Neural crest cell (in vitro differentiated cells): ENCODE data around the gene CDKN2D. TPM values are rescaled to one million over a fixed set of nuclear protein-coding genes. Genes with fewer than 3 reads are reported as not detected.

Experiments used
- DNase-seq: peaks from one replicate; pipeline ENCODE4 v3.0.0; 2021; ENCODE audit warnings: low read depth, mixed read lengths, low spot score
- H3K27ac Mint-ChIP-seq: one replicate; pipeline ENCODE4 v1.8.0; 2021; ENCODE audit warnings: mild to moderate bottlenecking, mixed read lengths; ENCODE audit not compliant: unreplicated experiment
- H3K27me3 Mint-ChIP-seq: 2 replicates; pipeline ENCODE4 v1.8.0; 2021; ENCODE audit warnings: low read depth, mild to moderate bottlenecking, mixed read lengths
- H3K36me3 Mint-ChIP-seq: 2 replicates; pipeline ENCODE4 v1.8.0; 2021; ENCODE audit warnings: low read depth, mild to moderate bottlenecking, mixed read lengths
- H3K4me1 Mint-ChIP-seq: 2 replicates; pipeline ENCODE4 v1.8.0; 2021; ENCODE audit warnings: mixed read lengths
- H3K4me3 Mint-ChIP-seq: one replicate; pipeline ENCODE4 v1.8.0; 2021; ENCODE audit warnings: mild to moderate bottlenecking, mixed read lengths
- H3K9me3 Mint-ChIP-seq: 2 replicates; pipeline ENCODE4 v1.8.0; 2021; ENCODE audit warnings: mixed read lengths
- total RNA-seq: library from RNA; stranded (reverse); gene quantifications from 2 replicates; pipeline ENCODE4 v1.2.1, GENCODE V29; 2021
- TF ChIP-seq, protein P1 (sequence below): fragments of 200-600 bp; sonication (generic); conservative IDR thresholded peaks from 2 replicates; pipeline ENCODE4 v1.5.0; 2021; ENCODE audit warnings: antibody characterized with exemption, mild to moderate bottlenecking

The CDKN2D gene
- total RNA-seq, 1 donor from 2014 or later, result 8.7 TPM

GRCh38 chr19:10604460-10604980 is 35.7 kb upstream of the CDKN2D start:
- Mint-ChIP-seq H3K4me1 (peaks cover 18% of the 10 kb centered on the region), H3K27me3 (peaks cover 8% of the 10 kb centered on the region), H3K9me3 (no peaks in the 10 kb centered on the region), H3K36me3 (no peaks in the 10 kb centered on the region), H3K27ac (no peak overlapping the region), H3K4me3 (peak overlapping the region; percentile 92)
- no peak for DNase-seq
- TF ChIP-seq, protein P1, sequence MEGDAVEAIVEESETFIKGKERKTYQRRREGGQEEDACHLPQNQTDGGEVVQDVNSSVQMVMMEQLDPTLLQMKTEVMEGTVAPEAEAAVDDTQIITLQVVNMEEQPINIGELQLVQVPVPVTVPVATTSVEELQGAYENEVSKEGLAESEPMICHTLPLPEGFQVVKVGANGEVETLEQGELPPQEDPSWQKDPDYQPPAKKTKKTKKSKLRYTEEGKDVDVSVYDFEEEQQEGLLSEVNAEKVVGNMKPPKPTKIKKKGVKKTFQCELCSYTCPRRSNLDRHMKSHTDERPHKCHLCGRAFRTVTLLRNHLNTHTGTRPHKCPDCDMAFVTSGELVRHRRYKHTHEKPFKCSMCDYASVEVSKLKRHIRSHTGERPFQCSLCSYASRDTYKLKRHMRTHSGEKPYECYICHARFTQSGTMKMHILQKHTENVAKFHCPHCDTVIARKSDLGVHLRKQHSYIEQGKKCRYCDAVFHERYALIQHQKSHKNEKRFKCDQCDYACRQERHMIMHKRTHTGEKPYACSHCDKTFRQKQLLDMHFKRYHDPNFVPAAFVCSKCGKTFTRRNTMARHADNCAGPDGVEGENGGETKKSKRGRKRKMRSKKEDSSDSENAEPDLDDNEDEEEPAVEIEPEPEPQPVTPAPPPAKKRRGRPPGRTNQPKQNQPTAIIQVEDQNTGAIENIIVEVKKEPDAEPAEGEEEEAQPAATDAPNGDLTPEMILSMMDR, result no peak

GRCh38 chr19:10603873-10604459 is 35.2 kb upstream of the CDKN2D start:
- peaks cover 8% of the 10 kb centered on the region for H3K27me3 Mint-ChIP-seq
- peaks cover 18% of the 10 kb centered on the region for H3K4me1 Mint-ChIP-seq
- no peaks in the 10 kb centered on the region for H3K9me3 Mint-ChIP-seq
- H3K4me3 Mint-ChIP-seq, result peak overlapping the region; percentile 92
- no peaks in the 10 kb centered on the region for H3K36me3 Mint-ChIP-seq
- DNase-seq, result no peak
- H3K27ac Mint-ChIP-seq, result peak overlapping the region; percentile 68
- TF ChIP-seq, protein P1, result no peak

GRCh38 chr19:10603084-10603872 is 34.5 kb upstream of the CDKN2D start:
- Mint-ChIP-seq H3K4me3 (peak overlapping the region; percentile 92), H3K27me3 (peaks cover 8% of the 10 kb centered on the region), H3K4me1 (peaks cover 18% of the 10 kb centered on the region), H3K27ac (peak overlapping the region; percentile 83), H3K9me3 (no peaks in the 10 kb centered on the region), H3K36me3 (no peaks in the 10 kb centered on the region)
- DNase-seq, result no peak
- TF ChIP-seq, protein P1, result no peak

DNA sequence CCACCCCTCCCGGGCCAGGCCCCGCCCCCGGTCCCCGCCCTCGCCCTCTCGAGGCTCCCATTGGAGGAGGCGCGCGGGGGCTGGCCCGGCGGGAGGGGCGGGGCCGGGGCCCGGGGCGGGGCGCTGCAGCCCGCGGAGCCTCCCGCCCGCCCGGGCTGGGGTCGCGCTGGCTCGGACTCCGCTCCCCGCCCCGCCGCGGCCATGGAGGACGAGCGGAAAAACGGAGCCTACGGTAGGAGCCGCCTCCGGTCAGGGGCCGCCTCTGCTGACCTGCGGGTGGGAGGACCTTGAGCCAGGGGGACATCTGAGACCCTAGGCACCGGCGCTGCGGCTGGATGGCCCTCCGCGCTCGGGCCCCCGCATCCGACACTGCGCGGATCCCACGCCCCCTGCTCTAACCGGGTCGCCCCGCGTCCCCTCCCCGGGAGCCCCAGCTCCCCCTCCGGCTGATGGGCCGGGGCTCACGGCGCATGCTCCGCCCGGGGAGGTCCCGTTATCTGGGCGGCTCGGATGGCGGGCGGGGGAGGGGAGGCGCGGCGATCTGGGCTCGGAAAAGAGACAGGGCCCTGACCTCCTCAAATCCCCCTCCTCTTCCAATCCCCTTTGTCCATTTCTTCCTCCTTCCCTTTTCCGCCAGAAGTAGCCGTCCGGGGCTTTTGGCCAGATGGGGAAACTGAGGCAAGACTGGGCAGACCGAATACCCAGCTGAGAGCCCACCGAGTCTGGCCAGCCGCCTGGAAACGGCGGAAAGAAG is 33.7 kb upstream of the CDKN2D start:
- H3K27ac Mint-ChIP-seq, result peak overlapping the region; percentile 83
- TF ChIP-seq, protein P1, result no peak
- peaks cover 8% of the 10 kb centered on the region for H3K27me3 Mint-ChIP-seq
- H3K36me3 Mint-ChIP-seq, result no peaks in the 10 kb centered on the region
- peaks cover 18% of the 10 kb centered on the region for H3K4me1 Mint-ChIP-seq
- peak; percentile 75 for DNase-seq
- no peaks in the 10 kb centered on the region for H3K9me3 Mint-ChIP-seq
- peak overlapping the region; percentile 92 for H3K4me3 Mint-ChIP-seq

DNA sequence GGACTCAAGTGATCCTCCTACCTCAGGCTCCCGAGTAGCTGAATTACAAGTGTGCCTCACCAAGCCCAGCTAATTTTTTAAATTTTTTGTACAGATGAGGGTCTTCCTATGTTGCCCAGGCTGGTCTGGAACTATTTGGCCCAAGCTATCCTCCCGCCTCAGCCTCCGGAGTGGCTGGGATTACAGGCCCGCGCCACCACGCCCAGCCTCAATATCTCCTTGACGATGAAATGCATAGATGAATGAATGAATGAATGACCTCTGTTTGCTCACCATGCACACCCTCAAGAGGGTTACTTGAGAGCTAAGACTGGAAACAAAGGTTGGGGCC is 33.2 kb upstream of the CDKN2D start:
- no peaks in the 10 kb centered on the region for H3K36me3 Mint-ChIP-seq
- H3K4me3 Mint-ChIP-seq, result peak overlapping the region; percentile 87
- peak overlapping the region; percentile 93 for H3K27ac Mint-ChIP-seq
- TF ChIP-seq, protein P1, result no peak
- DNase-seq, result no peak
- H3K9me3 Mint-ChIP-seq, result no peaks in the 10 kb centered on the region
- peaks cover 18% of the 10 kb centered on the region for H3K4me1 Mint-ChIP-seq
- peaks cover 8% of the 10 kb centered on the region for H3K27me3 Mint-ChIP-seq
